ENCODE results near the gene NME9.

The NME9 gene

DNA sequence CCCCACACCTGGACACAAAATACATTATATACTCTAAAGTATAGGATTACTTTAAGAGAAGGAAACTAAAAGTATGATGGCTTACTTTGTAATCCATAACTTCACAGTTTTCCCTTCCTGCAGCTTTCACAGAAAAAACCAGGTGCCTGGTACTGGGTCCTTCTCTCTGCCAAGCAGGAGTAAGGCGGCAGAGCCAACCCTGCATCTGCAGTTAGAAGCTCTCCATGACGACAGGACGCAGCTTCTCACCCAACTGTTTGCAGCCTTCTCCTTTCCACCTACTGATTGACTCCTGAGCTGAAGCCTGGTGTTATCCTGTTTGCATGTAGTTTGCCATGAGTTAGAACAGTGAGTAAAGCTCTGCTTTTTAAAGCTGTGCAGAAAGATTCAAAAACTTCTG is 25.4 kb upstream of the NME9 start:
- TF ChIP-seq CTCF (IDR thresholded peaks at IDR 0.05; ENCODE audit: insufficient read depth, low read depth, low read length, missing control alignments) = no peak
- H3K4me3 ChIP-seq (ENCODE audit: low read length) = no peak overlapping the region
- DNase-seq (ENCODE audit: low read depth) = no peak

DNA sequence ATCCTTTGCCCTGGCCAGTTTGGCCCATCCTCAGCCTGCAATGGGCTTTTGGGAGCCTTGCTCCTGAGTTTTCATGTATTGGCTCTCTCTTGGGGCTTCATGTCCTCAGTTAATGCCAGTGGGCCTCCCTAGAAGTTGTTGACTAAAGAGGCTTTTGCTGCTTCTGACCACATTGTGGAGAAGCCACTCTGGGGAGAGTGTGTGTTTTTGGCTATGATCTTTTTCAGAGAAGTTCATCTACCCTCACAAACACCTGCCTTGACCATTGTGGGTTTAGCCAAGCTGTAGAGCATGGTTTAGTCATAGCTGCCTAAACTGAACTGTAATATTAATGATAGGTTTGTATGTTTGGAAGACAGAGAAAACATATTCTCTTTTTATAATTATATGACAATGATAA is 24.7 kb upstream of the NME9 start:
- H3K4me3 ChIP-seq (ENCODE audit: low read length) = no peak overlapping the region
- TF ChIP-seq CTCF (IDR thresholded peaks at IDR 0.05; ENCODE audit: insufficient read depth, low read depth, low read length, missing control alignments) = no peak
- DNase-seq (ENCODE audit: low read depth) = no peak

DNA sequence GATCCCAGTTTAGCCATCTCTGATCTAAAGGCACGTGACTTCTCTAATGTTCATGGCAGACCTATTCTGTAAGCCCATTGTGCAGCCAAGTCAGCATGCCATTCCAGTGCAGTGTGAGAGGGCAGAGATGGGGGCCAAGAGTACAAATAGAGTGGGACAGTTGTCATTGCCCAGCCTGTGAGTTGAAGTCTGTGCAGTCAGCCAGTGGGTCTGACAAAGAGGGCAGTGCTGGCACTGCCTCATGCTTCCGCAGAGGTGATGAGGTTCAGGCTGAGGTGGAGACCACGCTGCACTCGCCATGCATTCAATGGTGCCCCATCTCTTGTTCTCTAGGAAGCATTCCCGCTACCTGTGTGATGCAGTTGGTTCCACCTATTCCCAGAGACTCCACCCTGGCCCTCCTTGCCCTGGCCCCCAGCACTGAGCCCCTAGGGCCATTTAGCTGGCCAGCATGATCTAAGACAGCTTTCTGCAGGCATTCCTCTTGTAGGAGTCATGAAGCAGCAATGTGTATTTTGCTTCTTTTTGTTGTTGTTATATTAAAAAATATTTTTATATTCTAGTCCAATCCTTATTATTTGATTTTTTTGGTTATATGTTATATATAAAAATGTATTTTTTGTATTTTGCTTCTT is 22.4 kb upstream of the NME9 start:
- no peak overlapping the region for H3K4me3 ChIP-seq (ENCODE audit: low read length)
- no peak for DNase-seq (ENCODE audit: low read depth)
- TF ChIP-seq CTCF (IDR thresholded peaks at IDR 0.05; ENCODE audit: insufficient read depth, low read depth, low read length, missing control alignments) = no peak

DNA sequence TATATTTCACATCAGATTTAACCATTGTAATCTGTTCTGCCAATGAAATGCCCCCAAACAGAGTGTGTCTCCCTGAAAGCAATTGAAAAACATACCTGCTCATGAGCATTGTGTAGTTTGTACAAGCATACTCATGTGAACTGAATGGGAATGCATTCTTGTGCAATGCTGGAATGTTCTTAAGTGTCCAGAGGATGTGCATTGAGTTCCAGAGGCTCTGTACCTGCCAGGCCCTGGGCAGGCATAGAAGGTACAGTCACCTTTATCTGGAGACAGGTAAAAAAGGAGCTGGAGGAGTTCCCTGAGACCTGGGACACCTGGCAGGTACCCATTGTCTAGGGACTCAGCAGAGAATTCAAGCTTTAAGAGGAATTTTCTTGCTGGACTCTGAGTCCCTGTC is 21.5 kb upstream of the NME9 start:
- DNase-seq (ENCODE audit: low read depth) = peak; percentile 60
- no peak overlapping the region for H3K4me3 ChIP-seq (ENCODE audit: low read length)
- no peak for TF ChIP-seq CTCF (IDR thresholded peaks at IDR 0.05; ENCODE audit: insufficient read depth, low read depth, low read length, missing control alignments)

DNA sequence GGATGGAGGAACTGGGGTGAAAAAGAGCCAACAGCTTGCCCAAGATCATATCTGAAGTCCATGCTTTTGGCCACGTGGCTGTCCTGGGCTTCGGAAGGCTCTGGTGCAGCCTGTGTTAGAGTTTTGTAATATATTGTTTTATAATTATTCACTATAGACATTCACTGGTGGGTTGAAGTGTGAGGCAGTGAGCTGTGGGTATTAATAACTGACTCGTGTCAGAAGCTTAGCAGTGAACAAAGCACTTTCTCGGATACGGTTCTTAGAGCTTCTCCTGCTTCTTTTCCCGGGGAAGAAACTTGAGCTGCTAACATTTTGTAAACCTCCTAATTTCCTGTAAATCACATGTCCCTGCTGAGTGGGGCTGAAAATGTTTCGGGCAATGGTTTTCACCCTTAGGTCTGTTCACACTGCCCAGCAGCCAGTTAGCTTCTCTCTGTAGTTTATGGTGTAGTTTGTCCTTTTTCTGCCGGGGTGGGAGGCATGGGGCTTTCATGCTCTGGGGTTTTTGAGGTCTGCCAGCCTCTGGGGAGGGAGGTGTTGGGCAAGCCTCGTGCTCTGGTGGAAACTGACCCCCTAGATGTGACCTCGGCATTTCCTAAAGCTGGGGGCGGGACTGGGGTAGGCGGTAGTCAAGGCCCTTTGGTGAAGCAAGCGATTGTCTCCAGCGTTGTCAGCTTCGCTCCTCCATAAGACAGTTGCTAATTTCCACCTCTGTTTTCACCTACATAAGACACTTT is 20.4 kb upstream of the NME9 start:
- no peak for DNase-seq (ENCODE audit: low read depth)
- no peak overlapping the region for H3K4me3 ChIP-seq (ENCODE audit: low read length)
- TF ChIP-seq CTCF (IDR thresholded peaks at IDR 0.05; ENCODE audit: insufficient read depth, low read depth, low read length, missing control alignments) = no peak

- H3K4me3 ChIP-seq (ENCODE audit: low read length) = peak overlapping the region; percentile 54
- TF ChIP-seq CTCF (IDR thresholded peaks at IDR 0.05; ENCODE audit: insufficient read depth, low read depth, low read length, missing control alignments) = no peak
- DNase-seq (ENCODE audit: low read depth) = no peak
Observed at GRCh38 chr3:138348754-138349739, 19.4 kb upstream of the NME9 start.

Data from epithelial cell of esophagus (primary cell).